ENCODE results near the gene ESAM.

The ESAM gene

GRCh38 chr11:124727474-124727873 is 34.6 kb downstream of the ESAM start:
- DNase-seq, result no peak

DNA sequence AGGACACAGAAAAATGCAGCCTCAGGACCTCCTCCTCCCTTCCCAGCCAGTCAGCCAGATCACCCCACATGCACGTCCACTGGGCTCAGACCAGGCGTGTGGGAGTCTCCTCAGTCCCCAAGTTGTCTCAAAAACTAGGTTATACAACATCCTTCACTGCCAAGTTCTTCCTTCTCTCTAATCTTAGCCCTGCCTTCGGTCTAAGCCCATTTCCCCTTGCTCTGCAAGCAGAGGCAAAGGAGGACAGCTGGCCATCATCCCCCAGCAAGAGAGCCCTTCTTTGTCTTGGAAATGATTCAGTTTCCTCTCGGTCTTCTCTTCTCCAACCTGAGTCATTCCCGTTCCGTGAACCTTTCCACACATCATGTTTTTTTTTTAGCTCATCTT is 36.4 kb downstream of the ESAM start:
- no peak for DNase-seq

- DNase-seq, result no peak
Observed at GRCh38 chr11:124724979-124725718, 36.9 kb downstream of the ESAM start.

- DNase-seq, result no peak
Observed at GRCh38 chr11:124722176-124722575, 39.9 kb downstream of the ESAM start.

DNA sequence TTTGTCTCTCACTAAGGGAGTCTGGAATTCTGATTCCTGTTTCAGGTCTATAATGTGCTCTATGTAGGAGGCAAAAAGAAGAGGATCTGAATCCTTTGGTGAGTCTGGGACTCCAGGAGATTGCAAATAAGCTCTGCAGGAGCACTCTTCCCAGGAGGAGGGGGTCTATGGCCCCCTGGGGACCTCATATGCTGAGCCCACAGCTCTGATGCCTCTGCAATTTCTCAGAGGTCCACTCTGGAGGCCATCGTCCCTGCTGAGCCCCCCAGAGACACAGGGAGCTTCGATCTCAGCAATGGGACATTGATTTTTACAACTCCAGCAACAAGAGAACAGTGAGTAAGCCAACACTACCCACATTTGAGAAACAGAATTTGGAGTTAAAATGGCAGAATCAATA is 42.6 kb downstream of the ESAM start:
- DNase-seq, result no peak

DNA sequence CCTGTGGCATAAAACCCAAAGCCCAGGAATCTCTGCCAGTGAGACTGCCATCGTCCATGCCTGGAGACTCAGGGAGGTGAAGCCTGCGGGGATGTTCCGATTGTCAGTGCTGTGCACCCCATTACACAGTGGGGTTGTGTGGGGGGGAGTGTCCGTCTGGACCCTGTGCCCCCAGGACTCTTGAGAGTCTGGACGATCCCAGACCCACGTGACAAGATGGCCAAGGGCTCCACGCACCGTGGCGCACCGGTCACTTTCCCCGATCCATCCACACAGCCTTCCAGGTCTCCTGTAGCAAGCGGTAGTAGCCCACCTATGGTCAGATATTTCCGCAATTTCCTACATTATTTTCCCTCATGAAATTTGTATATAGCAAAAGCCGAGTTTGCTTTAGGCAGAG is 43.3 kb downstream of the ESAM start:
- DNase-seq, result no peak

GRCh38 chr11:124717786-124718651 is 44.1 kb downstream of the ESAM start:
- no peak for DNase-seq

GRCh38 chr11:124717421-124717785 is 44.7 kb downstream of the ESAM start:
- no peak for DNase-seq

GRCh38 chr11:124716591-124716990 is 45.5 kb downstream of the ESAM start:
- no peak for DNase-seq

DNA sequence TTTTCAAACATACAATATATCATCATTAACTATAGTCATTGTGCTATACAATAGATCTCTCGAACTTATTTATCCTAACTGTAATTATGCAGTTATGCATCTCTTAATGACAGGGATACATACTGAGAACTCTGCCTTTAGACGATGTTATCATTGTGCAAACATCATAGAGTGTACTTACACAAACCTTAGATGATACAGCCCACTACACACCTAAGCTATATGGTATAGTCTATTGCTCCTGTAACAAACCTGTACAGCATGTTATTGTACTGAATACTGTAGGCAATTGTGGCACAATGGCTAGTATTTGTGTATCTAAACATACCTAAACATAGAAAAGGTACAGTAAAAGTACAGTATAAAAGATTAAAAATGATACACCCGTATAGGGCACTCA is 49.7 kb downstream of the ESAM start:
- DNase-seq, result no peak

- no peak for DNase-seq
Observed at GRCh38 chr11:124707829-124708228, 54.3 kb downstream of the ESAM start.

Data from activated effector memory CD4-positive, alpha-beta T cell treated with anti-CD3 and anti-CD28 coated beads, Interleukin-2, amount 50 U/mL, for 16 hours (primary cell).